Measurements from ENCODE around the gene LBP. TPM values are rescaled to one million over a fixed set of nuclear protein-coding genes. Genes with fewer than 3 reads are reported as not detected.
"Not testable (repeated sequence)": the region's sequence is repeated elsewhere in the genome, so short reads cannot be mapped to it uniquely, and the experiment has no call there.

LBP gene
- total and polyA plus RNA-seq, 4 experiments from 2014 or later, result not detected

GRCh38 chr20:38363004-38363747 is 16.9 kb downstream of the LBP start:
- Mint-ChIP-seq H3K36me3 (no peaks in the 10 kb centered on the region), H3K4me3 (no peak overlapping the region), H3K27me3 (peaks cover 0 to 16% of the 10 kb centered on the region in 2 donors), H3K4me1 (no peaks in the 10 kb centered on the region), H3K27ac (no peak overlapping the region), H3K9me3 (no peaks in the 10 kb centered on the region)
- Histone ChIP-seq H3K4me1 (ENCODE audit: insufficient read depth, low read length) (no peaks in the 10 kb centered on the region), H3K27me3 (ENCODE audit: insufficient read depth, low read length) (no peaks in the 10 kb centered on the region), H3K27ac (ENCODE audit: low read depth, low read length) (no peak overlapping the region), H3K4me3 (ENCODE audit: low read length in 2 of 2) (no peak overlapping the region), H3K9me3 (ENCODE audit: control insufficient read depth in 1 of 2, low read length in 2 of 2) (no peaks in the 10 kb centered on the region), H3K36me3 (ENCODE audit: insufficient read depth, low read length) (no peaks in the 10 kb centered on the region)
- POLR2A ChIA-PET (ENCODE audit: partially characterized antibody), result no interaction called here
- CTCF ChIA-PET (ENCODE audit: partially characterized antibody), result interaction anchor here (1.2 kb wide), 1 partner anchor 10 kb away, joined by 4 read pairs; no protein-coding TSS in a partner anchor
- DNase-seq, result no peak
- intact Hi-C loops (cut with micrococcal nuclease), result no loop called here

- no peaks in the 10 kb centered on the region for H3K9me3 Mint-ChIP-seq
- no peak overlapping the region for H3K4me3 Mint-ChIP-seq
- Histone ChIP-seq H3K9me3 (ENCODE audit: control insufficient read depth in 1 of 2, low read length in 2 of 2) (no peaks in the 10 kb centered on the region), H3K27ac (ENCODE audit: low read depth, low read length) (no peak overlapping the region), H3K4me1 (ENCODE audit: insufficient read depth, low read length) (no peaks in the 10 kb centered on the region), H3K4me3 (ENCODE audit: low read length in 2 of 2) (no peak overlapping the region), H3K27me3 (ENCODE audit: insufficient read depth, low read length) (peaks cover 4% of the 10 kb centered on the region), H3K36me3 (ENCODE audit: insufficient read depth, low read length) (no peaks in the 10 kb centered on the region)
- no peaks in the 10 kb centered on the region for H3K36me3 Mint-ChIP-seq
- POLR2A ChIA-PET (ENCODE audit: partially characterized antibody), result no interaction called here
- H3K4me1 Mint-ChIP-seq, result peaks cover 0 to 8% (median 4%) of the 10 kb centered on the region in 4 donors
- CTCF ChIA-PET (ENCODE audit: partially characterized antibody), result no interaction called here
- H3K27me3 Mint-ChIP-seq, result peaks cover 0 to 10% of the 10 kb centered on the region in 2 donors
- no peak overlapping the region for H3K27ac Mint-ChIP-seq
- intact Hi-C loops (cut with micrococcal nuclease), result no loop called here
- no peak for DNase-seq
Observed at GRCh38 chr20:38369389-38369788, 23.1 kb downstream of the LBP start.

DNA sequence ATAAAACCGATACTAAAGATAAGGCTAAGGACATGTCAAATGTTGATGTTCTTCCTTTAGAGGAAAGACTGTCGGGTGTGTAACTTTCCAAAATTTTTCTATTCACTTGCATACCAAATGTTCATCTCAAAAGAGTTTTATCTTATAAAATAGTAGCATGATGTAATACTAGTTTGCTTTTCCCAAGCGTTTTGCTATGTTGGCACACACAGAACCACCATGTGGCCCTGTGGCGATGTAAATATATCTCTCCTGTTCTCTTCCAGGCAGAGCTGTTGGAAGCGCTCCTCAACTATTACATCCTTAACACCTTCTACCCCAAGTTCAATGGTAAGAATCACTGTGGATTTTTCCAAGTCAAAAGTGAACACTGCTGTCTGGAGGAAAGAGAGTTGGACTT is 26.5 kb downstream of the LBP start:
- H3K4me1 Mint-ChIP-seq, result peaks cover 0 to 8% (median 4%) of the 10 kb centered on the region in 4 donors
- no peak for DNase-seq
- Histone ChIP-seq H3K4me1 (ENCODE audit: insufficient read depth, low read length) (no peaks in the 10 kb centered on the region), H3K27ac (ENCODE audit: low read depth, low read length) (no peak overlapping the region), H3K27me3 (ENCODE audit: insufficient read depth, low read length) (peaks cover 4% of the 10 kb centered on the region), H3K36me3 (ENCODE audit: insufficient read depth, low read length) (no peaks in the 10 kb centered on the region), H3K9me3 (ENCODE audit: control insufficient read depth in 1 of 2, low read length in 2 of 2) (no peaks in the 10 kb centered on the region), H3K4me3 (ENCODE audit: low read length in 2 of 2) (no peak overlapping the region)
- peaks cover 2 to 4% of the 10 kb centered on the region in 2 donors for H3K27me3 Mint-ChIP-seq
- H3K4me3 Mint-ChIP-seq, result no peak overlapping the region
- intact Hi-C loops (cut with micrococcal nuclease), result no loop called here
- POLR2A ChIA-PET (ENCODE audit: partially characterized antibody), result no interaction called here
- H3K9me3 Mint-ChIP-seq, result no peaks in the 10 kb centered on the region
- H3K27ac Mint-ChIP-seq, result no peak overlapping the region
- CTCF ChIA-PET (ENCODE audit: partially characterized antibody), result no interaction called here
- no peaks in the 10 kb centered on the region for H3K36me3 Mint-ChIP-seq

DNA sequence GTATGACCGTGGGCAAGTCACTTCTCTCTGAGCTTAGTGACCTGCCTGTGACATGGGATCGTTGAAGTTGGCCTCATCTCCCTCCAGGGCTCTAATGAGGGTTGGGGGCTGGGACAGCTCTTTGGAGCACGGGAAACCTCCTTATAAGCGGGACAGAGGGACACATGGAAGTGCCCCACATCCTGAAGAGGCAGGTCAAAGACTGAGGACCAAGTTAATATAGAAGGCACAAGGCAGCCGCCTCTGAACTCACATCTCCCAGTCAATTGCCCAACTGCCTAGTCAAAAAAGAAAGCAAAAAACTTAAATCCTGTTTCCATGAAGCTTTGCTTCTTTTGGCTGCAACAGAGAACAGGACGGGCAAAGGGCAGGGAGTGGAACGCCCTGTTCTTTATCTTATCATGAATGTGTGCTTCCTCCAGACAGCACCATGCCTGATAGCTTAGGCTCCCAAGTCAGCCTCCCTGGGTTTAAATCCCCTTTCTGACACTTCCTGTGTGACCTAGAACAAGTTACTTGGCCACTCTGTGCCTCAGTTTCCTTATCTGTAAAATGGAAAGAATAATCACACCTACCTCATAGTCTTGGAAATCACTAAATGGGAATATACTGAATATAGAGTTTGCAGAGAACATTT is 27.1 kb downstream of the LBP start:
- H3K4me1 Mint-ChIP-seq, result peaks cover 0 to 8% (median 4%) of the 10 kb centered on the region in 4 donors
- intact Hi-C loops (cut with micrococcal nuclease), result no loop called here
- POLR2A ChIA-PET (ENCODE audit: partially characterized antibody), result no interaction called here

GRCh38 chr20:38373898-38374297 is 27.6 kb downstream of the LBP start:
- Histone ChIP-seq H3K27me3 (ENCODE audit: insufficient read depth, low read length) (peaks cover 4% of the 10 kb centered on the region), H3K9me3 (ENCODE audit: control insufficient read depth in 1 of 2, low read length in 2 of 2) (no peaks in the 10 kb centered on the region), H3K27ac (ENCODE audit: low read depth, low read length) (no peak overlapping the region), H3K36me3 (ENCODE audit: insufficient read depth, low read length) (no peaks in the 10 kb centered on the region), H3K4me3 (ENCODE audit: low read length in 2 of 2) (no peak overlapping the region), H3K4me1 (ENCODE audit: insufficient read depth, low read length) (no peaks in the 10 kb centered on the region)
- Mint-ChIP-seq H3K9me3 (no peaks in the 10 kb centered on the region), H3K4me1 (peaks cover 0 to 8% (median 4%) of the 10 kb centered on the region in 4 donors), H3K27me3 (peaks cover 2 to 4% of the 10 kb centered on the region in 2 donors), H3K36me3 (no peaks in the 10 kb centered on the region), H3K4me3 (no peak overlapping the region), H3K27ac (no peak overlapping the region)
- POLR2A ChIA-PET (ENCODE audit: partially characterized antibody), result no interaction called here
- intact Hi-C loops (cut with micrococcal nuclease), result no loop called here
- CTCF ChIA-PET (ENCODE audit: partially characterized antibody), result no interaction called here
- no peak for DNase-seq

More for the DNA sequence above, 27.1 kb downstream of the LBP start:
- H3K36me3 ChIP-seq (ENCODE audit: insufficient read depth, low read length), result no peaks in the 10 kb centered on the region
- Mint-ChIP-seq H3K36me3 (no peaks in the 10 kb centered on the region), H3K27ac (no peak overlapping the region), H3K27me3 (peaks cover 2 to 4% of the 10 kb centered on the region in 2 donors), H3K9me3 (no peaks in the 10 kb centered on the region), H3K4me3 (no peak overlapping the region)
- no peak overlapping the region for H3K4me3 ChIP-seq (ENCODE audit: low read length in 2 of 2)
- no peak for DNase-seq
- no peak overlapping the region for H3K27ac ChIP-seq (ENCODE audit: low read depth, low read length)
- no peaks in the 10 kb centered on the region for H3K4me1 ChIP-seq (ENCODE audit: insufficient read depth, low read length)
- H3K27me3 ChIP-seq (ENCODE audit: insufficient read depth, low read length), result peaks cover 4% of the 10 kb centered on the region
- CTCF ChIA-PET (ENCODE audit: partially characterized antibody), result no interaction called here
- no peaks in the 10 kb centered on the region for H3K9me3 ChIP-seq (ENCODE audit: control insufficient read depth in 1 of 2, low read length in 2 of 2)

GRCh38 chr20:38377039-38377685 is 30.9 kb downstream of the LBP start:
- intact Hi-C loops (cut with micrococcal nuclease), result no loop called here
- no peaks in the 10 kb centered on the region for H3K9me3 ChIP-seq (ENCODE audit: control insufficient read depth in 1 of 2, low read length in 2 of 2)
- POLR2A ChIA-PET (ENCODE audit: partially characterized antibody), result no interaction called here
- peaks cover 4% of the 10 kb centered on the region for H3K27me3 ChIP-seq (ENCODE audit: insufficient read depth, low read length)
- no peak overlapping the region for H3K27ac ChIP-seq (ENCODE audit: low read depth, low read length)
- no peak for DNase-seq
- no peaks in the 10 kb centered on the region for H3K4me1 ChIP-seq (ENCODE audit: insufficient read depth, low read length)
- no peak overlapping the region for H3K4me3 ChIP-seq (ENCODE audit: low read length in 2 of 2)
- H3K4me1 Mint-ChIP-seq, result no peaks in the 10 kb centered on the region
- H3K27ac Mint-ChIP-seq, result no peak overlapping the region
- no peaks in the 10 kb centered on the region for H3K36me3 ChIP-seq (ENCODE audit: insufficient read depth, low read length)
- H3K4me3 Mint-ChIP-seq, result no peak overlapping the region
- CTCF ChIA-PET (ENCODE audit: partially characterized antibody), result no interaction called here
- H3K9me3 Mint-ChIP-seq, result no peaks in the 10 kb centered on the region
- peaks cover 7 to 12% of the 10 kb centered on the region in 2 donors for H3K27me3 Mint-ChIP-seq
- no peaks in the 10 kb centered on the region for H3K36me3 Mint-ChIP-seq

GRCh38 chr20:38377838-38378237 is 31.6 kb downstream of the LBP start:
- DNase-seq; POLR2A ChIA-PET (ENCODE audit: partially characterized antibody); H3K9me3 Mint-ChIP-seq; H3K27ac Mint-ChIP-seq; H3K36me3 ChIP-seq (ENCODE audit: insufficient read depth, low read length); H3K27ac ChIP-seq (ENCODE audit: low read depth, low read length); H3K4me3 ChIP-seq (ENCODE audit: low read length in 2 of 2); H3K4me3 Mint-ChIP-seq; H3K36me3 Mint-ChIP-seq; H3K4me1 ChIP-seq (ENCODE audit: insufficient read depth, low read length); H3K27me3 ChIP-seq (ENCODE audit: insufficient read depth, low read length); H3K9me3 ChIP-seq (ENCODE audit: control insufficient read depth in 1 of 2, low read length in 2 of 2); CTCF ChIA-PET (ENCODE audit: partially characterized antibody); intact Hi-C loops (cut with micrococcal nuclease); H3K4me1 Mint-ChIP-seq: not testable (repeated sequence)
- peaks cover 10 to 18% of the 10 kb centered on the region in 2 donors for H3K27me3 Mint-ChIP-seq

Measured in CD4-positive, alpha-beta memory T cell (primary cell).